ENCODE data around the gene FXYD4.

The FXYD4 gene

DNA sequence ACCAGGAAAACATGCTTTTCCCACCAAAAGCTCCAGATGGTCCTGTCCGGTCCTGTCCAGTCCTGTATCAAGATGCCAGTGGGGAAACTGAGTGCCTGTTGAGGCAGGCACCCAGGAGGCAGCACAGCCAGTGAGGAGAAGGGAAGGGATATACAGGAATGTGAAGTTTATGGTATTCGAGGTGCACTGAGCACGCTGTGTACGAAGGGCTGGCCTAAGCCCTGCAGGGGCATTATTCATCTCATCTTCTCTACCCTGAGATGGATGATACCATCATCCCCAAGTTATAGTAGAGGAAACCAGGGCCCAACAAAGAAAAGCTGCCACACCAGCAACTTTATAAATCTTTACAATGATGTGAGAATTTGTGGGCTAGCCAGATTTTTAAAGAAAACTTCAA lies 23.4 kb upstream of the FXYD4 start:
- DNase-seq (ENCODE audit: low read depth) = no peak
- no peak overlapping the region for H3K4me3 ChIP-seq (ENCODE audit: control insufficient read depth, low read depth, low read length)
- TF ChIP-seq, protein P1, sequence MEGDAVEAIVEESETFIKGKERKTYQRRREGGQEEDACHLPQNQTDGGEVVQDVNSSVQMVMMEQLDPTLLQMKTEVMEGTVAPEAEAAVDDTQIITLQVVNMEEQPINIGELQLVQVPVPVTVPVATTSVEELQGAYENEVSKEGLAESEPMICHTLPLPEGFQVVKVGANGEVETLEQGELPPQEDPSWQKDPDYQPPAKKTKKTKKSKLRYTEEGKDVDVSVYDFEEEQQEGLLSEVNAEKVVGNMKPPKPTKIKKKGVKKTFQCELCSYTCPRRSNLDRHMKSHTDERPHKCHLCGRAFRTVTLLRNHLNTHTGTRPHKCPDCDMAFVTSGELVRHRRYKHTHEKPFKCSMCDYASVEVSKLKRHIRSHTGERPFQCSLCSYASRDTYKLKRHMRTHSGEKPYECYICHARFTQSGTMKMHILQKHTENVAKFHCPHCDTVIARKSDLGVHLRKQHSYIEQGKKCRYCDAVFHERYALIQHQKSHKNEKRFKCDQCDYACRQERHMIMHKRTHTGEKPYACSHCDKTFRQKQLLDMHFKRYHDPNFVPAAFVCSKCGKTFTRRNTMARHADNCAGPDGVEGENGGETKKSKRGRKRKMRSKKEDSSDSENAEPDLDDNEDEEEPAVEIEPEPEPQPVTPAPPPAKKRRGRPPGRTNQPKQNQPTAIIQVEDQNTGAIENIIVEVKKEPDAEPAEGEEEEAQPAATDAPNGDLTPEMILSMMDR (conservative IDR thresholded peaks at IDR 0.05; ENCODE audit: control insufficient read depth, insufficient read depth, low read depth, low read length) = no peak

DNA sequence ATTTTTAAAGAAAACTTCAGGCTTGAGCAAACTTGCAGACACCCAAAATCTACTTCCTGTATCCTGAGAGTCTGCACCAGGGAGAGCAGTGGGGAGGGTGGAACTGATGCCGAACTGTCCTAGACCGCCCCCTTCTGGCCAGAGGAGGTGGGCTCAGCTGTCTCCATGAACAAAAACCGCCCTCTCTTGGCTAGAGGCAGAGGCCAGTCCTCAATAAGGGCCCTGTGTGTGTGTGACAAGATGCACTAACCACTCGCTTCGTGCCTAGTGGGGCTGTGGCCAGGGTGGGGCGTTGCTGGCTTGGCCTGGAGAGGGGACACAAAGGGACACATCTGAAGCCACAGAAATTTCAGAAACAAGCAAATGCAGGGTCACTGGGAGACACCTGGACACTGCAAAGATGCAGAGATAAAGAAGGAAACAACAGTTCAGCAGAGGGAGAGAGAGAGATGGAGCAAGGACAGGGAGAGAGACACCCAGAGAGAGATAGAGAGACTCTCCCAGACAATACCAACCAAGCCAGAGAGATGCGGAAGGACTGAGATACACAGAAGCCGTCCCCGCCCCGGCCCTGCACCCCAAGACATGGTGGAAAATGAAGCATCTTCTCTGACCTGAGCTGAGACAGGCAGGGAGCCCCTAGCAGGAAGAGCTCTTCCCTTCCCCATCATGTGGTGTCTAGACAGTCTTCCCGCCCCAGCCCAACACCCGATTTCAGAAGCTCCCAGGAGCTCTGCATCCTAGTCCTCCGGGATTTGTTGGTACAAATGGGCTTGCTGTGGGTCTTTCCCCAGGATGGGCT lies 22.7 kb upstream of the FXYD4 start:
- no peak overlapping the region for H3K4me3 ChIP-seq (ENCODE audit: control insufficient read depth, low read depth, low read length)
- peak; percentile 74 for DNase-seq (ENCODE audit: low read depth)

DNA sequence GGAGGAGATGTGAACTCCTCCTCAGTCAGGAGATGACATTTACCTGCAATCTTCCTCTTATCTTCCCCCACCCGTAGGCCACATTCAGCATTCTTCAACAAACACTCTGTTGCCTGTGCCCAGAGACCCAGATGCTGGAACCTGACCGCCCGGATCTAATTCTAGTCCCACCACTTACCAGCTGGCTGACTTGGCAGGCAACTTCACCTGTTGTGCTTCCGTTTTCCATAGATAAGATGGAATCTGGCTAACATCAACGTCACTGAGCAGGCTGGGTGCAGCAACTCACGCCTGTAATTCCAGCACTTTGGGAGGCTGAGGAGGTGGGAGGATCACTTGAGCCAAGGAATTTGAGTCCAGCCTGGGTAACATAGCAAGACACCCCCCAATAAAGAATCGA lies 21.3 kb upstream of the FXYD4 start:
- DNase-seq (ENCODE audit: low read depth) = no peak
- TF ChIP-seq, protein P1 (conservative IDR thresholded peaks at IDR 0.05; ENCODE audit: control insufficient read depth, insufficient read depth, low read depth, low read length) = no peak

More for the DNA sequence above, 22.7 kb upstream of the FXYD4 start:
- TF ChIP-seq, protein P1 (conservative IDR thresholded peaks at IDR 0.05; ENCODE audit: control insufficient read depth, insufficient read depth, low read depth, low read length) = peak; percentile 98

DNA sequence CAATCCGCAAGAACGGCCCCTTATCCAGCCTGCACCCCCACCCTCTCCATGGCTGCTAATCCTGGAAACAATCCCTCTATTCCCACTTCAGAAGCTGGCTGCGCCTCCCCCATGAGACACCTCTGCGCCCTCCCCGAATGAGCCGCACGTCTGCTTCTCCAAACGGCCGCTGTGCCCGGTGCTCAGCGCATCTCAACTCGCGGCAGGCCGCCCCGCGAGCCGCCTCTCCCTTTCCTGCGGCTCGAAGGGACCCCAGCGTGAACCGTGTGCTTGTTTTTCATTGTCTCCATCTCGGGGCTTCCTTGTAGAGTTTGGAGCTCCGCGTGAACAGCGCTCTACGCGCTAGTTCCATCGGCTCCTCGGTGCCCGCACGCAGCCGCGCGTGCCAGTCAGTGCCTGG lies 20.8 kb upstream of the FXYD4 start:
- no peak overlapping the region for H3K4me3 ChIP-seq (ENCODE audit: control insufficient read depth, low read depth, low read length)
- DNase-seq (ENCODE audit: low read depth) = no peak
- TF ChIP-seq, protein P1 (conservative IDR thresholded peaks at IDR 0.05; ENCODE audit: control insufficient read depth, insufficient read depth, low read depth, low read length) = no peak

More for the DNA sequence above, 21.3 kb upstream of the FXYD4 start:
- H3K4me3 ChIP-seq (ENCODE audit: control insufficient read depth, low read depth, low read length) = no peak overlapping the region

DNA sequence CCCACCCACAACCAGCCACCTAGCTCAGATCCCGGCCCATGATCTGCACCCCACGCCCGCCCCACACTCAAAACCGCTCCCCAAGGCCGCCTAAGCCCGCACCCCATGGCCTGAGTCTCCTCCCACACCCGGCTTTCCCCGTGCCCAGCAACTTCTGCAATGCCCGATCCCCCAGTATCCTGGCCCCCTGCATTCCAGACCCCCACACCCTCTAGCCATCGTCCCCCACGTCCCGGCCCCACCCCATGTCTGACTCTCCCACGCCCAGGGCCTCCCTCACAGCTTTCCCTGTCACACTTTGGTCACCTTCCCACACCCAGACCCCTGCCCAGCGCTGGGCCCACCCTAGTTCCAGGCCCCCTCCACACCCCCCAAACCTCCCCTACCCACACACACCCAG lies 20.1 kb upstream of the FXYD4 start:
- H3K4me3 ChIP-seq (ENCODE audit: control insufficient read depth, low read depth, low read length) = no peak overlapping the region
- DNase-seq (ENCODE audit: low read depth) = no peak
- TF ChIP-seq, protein P1 (conservative IDR thresholded peaks at IDR 0.05; ENCODE audit: control insufficient read depth, insufficient read depth, low read depth, low read length) = no peak

DNA sequence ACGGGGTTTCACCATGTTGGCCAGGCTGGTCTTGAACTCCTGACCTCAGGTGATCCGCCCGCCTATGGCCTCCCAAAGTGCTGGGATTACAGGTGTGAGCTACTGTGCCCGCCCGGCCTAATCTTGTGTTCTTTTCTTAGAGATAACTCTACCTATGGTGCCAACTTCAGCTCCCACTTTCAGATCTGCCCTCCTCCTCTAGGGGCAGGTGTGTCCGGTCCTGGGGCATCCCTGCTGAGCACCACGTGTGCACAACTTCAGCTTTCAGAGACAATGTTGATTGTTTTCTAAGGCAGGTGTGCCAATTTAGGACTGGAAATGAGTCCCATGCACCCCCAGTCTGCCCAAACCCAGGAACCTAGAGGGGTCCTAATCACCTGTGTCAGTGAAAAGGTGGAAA lies 18.5 kb upstream of the FXYD4 start:
- no peak for DNase-seq (ENCODE audit: low read depth)
- TF ChIP-seq, protein P1 (conservative IDR thresholded peaks at IDR 0.05; ENCODE audit: control insufficient read depth, insufficient read depth, low read depth, low read length) = no peak
- no peak overlapping the region for H3K4me3 ChIP-seq (ENCODE audit: control insufficient read depth, low read depth, low read length)
